NCI-H2196 (cell line): ENCODE data around the gene LCN15.

Experiments used
- DNase-seq: peaks from one replicate; lab custom pipeline; 2025; ENCODE audit not compliant: unreplicated experiment; lab: John Stamatoyannopoulos, UW

Gene LCN15

GRCh38 chr9:136741883-136742571 is 22.3 kb downstream of the LCN15 start:
- DNase-seq = no peak

GRCh38 chr9:136740971-136741882 is 23.1 kb downstream of the LCN15 start:
- DNase-seq = no peak

- DNase-seq = no peak
These were observed 23.8 kb downstream of the LCN15 start for GRCh38 chr9:136740491-136740890.

- no peak for DNase-seq
These were observed 24.2 kb downstream of the LCN15 start for GRCh38 chr9:136740069-136740468.

GRCh38 chr9:136739509-136739908 is 24.8 kb downstream of the LCN15 start:
- DNase-seq = no peak

- DNase-seq = no peak
These were observed 25.4 kb downstream of the LCN15 start for GRCh38 chr9:136738960-136739359.

GRCh38 chr9:136735812-136736480 is 28.4 kb downstream of the LCN15 start:
- no peak for DNase-seq

GRCh38 chr9:136734837-136735496 is 29.4 kb downstream of the LCN15 start:
- no peak for DNase-seq

- DNase-seq = no peak
These were observed 30.7 kb downstream of the LCN15 start for GRCh38 chr9:136733611-136734010.

- no peak for DNase-seq
These were observed 31.7 kb downstream of the LCN15 start for GRCh38 chr9:136732444-136733178.

- no peak for DNase-seq
These were observed 34.4 kb downstream of the LCN15 start for GRCh38 chr9:136729926-136730325.

- DNase-seq = no peak
These were observed 35.2 kb downstream of the LCN15 start for GRCh38 chr9:136729144-136729543.

- DNase-seq = no peak
These were observed 35.7 kb downstream of the LCN15 start for GRCh38 chr9:136728548-136729123.

GRCh38 chr9:136728080-136728547 is 36.2 kb downstream of the LCN15 start:
- DNase-seq = peak; percentile 81

GRCh38 chr9:136726631-136727191 is 37.6 kb downstream of the LCN15 start:
- DNase-seq = no peak

- DNase-seq = no peak
These were observed 38.2 kb downstream of the LCN15 start for GRCh38 chr9:136726118-136726517.

GRCh38 chr9:136725612-136726011 is 38.7 kb downstream of the LCN15 start:
- no peak for DNase-seq

- no peak for DNase-seq
These were observed 39.5 kb downstream of the LCN15 start for GRCh38 chr9:136724772-136725171.

- DNase-seq = no peak
These were observed 40.3 kb downstream of the LCN15 start for GRCh38 chr9:136723989-136724388.
